ENCODE measurements around the gene DNAH17. TPM values are rescaled to one million over a fixed set of nuclear protein-coding genes. Genes with fewer than 3 reads are reported as not detected.

The DNAH17 gene
- total RNA-seq, 4 donors from 2014 or later: 0.19 to 0.31 TPM; not detected in 2

GRCh38 chr17:78561166-78561565 lies 16.0 kb downstream of the DNAH17 start:
- no peaks in the 10 kb centered on the region for H3K36me3 ChIP-seq
- 91% methylated on average over 5 of the region's 10 CpGs; no CpG with 5 or more reads in 1 of the 2 donors for WGBS, 2 donors

GRCh38 chr17:78560731-78561130 lies 16.5 kb downstream of the DNAH17 start:
- no peak for TF ChIP-seq CTCF (IDR thresholded peaks at IDR 0.05)
- no peak for TF ChIP-seq POLR2A (IDR thresholded peaks at IDR 0.05)
- no peaks in the 10 kb centered on the region for H3K36me3 ChIP-seq
- no peak overlapping the region for H3K27ac ChIP-seq
- H3K9me3 ChIP-seq: no peaks in the 10 kb centered on the region
- peaks cover 0 to 42% (median 0%) of the 10 kb centered on the region in 4 donors for H3K27me3 ChIP-seq
- no peak overlapping the region for H3K4me3 ChIP-seq
- intact Hi-C loops (cut with DNase I): no loop called here
- no peaks in the 10 kb centered on the region for H3K4me1 ChIP-seq
- no peak for DNase-seq
- 90 to 93% methylated on average over 11 to 20 of the region's 22 CpGs for WGBS, 2 donors

More at GRCh38 chr17:78561166-78561565, 16.0 kb downstream of the DNAH17 start:
- intact Hi-C loops (cut with DNase I): no loop called here
- no peak overlapping the region for H3K4me3 ChIP-seq
- no peak overlapping the region for H3K27ac ChIP-seq
- DNase-seq: no peak
- H3K27me3 ChIP-seq: peaks cover 0 to 42% (median 0%) of the 10 kb centered on the region in 4 donors
- TF ChIP-seq CTCF (IDR thresholded peaks at IDR 0.05) (no peak), POLR2A (IDR thresholded peaks at IDR 0.05) (no peak)
- H3K9me3 ChIP-seq: no peaks in the 10 kb centered on the region
- H3K4me1 ChIP-seq: no peaks in the 10 kb centered on the region

DNA sequence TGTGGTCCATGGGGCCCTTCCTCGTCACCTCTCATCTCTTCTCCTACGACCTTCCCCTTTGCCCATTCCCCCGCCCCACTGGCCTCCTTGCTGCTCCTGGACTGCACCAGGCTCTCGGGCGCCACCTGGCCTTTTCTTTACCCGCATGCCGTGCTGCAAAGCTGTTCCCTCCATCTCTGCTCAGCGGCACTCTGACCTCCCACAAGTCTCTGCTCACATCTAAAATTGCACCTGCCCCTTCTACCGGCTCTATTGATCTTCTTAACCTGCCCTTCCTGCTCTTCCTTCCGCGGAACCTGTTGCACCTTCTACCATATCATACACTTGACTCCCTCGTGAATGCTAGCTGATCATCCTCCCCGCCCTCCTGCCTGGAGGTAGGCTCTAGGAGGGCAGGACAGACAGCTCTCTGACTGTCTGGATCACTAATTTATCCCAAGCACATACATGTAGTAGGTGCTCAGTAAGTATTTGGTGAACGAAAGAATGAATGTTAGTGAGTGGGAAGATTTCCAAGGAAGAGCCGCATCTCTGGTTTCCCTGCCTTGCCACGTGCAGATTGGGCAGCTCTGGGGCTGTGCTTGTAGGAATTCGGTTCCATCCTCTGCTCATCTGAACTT lies 17.3 kb downstream of the DNAH17 start:
- Histone ChIP-seq H3K4me1 (no peaks in the 10 kb centered on the region), H3K9me3 (no peaks in the 10 kb centered on the region), H3K27me3 (peaks cover 0 to 42% (median 0%) of the 10 kb centered on the region in 4 donors), H3K27ac (no peak overlapping the region), H3K4me3 (no peak overlapping the region), H3K36me3 (no peaks in the 10 kb centered on the region)
- intact Hi-C loops (cut with DNase I): no loop called here
- 53 to 62% methylated on average over 17 of the region's 17 CpGs for WGBS, 2 donors
- no peak for DNase-seq
- TF ChIP-seq CTCF (IDR thresholded peaks at IDR 0.05): no peak
- no peak for TF ChIP-seq POLR2A (IDR thresholded peaks at IDR 0.05)

- intact Hi-C loops (cut with DNase I): no loop called here
- no peak overlapping the region for H3K27ac ChIP-seq
- TF ChIP-seq POLR2A (IDR thresholded peaks at IDR 0.05) (no peak), CTCF (IDR thresholded peaks at IDR 0.05) (no peak)
- H3K4me1 ChIP-seq: no peaks in the 10 kb centered on the region
- H3K4me3 ChIP-seq: no peak overlapping the region
- WGBS, 2 donors: 89 to 91% methylated on average over 5 of the region's 5 CpGs
- no peak for DNase-seq
- no peaks in the 10 kb centered on the region for H3K36me3 ChIP-seq
- H3K9me3 ChIP-seq: no peaks in the 10 kb centered on the region
- H3K27me3 ChIP-seq: peaks cover 0 to 34% (median 0%) of the 10 kb centered on the region in 4 donors
Observed at GRCh38 chr17:78558989-78559388, 18.2 kb downstream of the DNAH17 start.

DNA sequence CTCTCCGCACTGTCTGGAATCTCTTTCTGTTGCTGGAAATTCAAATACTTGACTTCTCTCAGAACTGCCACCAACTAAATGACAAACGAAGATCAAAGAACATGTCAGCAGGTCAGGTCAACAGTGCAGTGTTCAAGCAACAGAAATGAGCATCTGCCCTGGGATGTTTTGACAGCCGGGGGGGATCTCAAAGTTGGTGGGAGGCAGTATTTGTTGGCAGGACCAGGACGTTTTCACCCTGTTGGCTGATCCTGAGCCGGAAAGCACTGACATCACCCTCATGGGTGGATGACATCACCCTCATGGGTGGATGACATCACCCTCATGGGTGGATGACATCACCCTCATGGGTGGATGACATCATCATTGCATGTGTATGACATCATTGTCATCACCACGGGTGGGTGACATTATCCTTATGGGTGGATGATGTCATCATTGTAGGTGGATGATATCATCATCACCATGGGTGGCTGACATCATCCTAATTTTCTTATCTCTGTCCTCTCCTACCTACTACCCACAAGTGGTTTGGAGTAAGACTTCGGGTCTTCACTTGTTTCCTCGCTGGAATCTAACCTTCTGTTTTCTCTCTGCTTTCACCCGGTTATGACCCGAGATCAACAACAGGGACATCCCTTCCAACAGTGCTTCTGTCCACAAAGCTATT lies 18.9 kb downstream of the DNAH17 start:
- no peaks in the 10 kb centered on the region for H3K4me1 ChIP-seq
- WGBS, 2 donors: 69 to 75% methylated on average over 9 to 10 of the region's 10 CpGs
- no peak for TF ChIP-seq POLR2A (IDR thresholded peaks at IDR 0.05)
- peaks cover 0 to 34% (median 0%) of the 10 kb centered on the region in 4 donors for H3K27me3 ChIP-seq
- no peak for DNase-seq
- intact Hi-C loops (cut with DNase I): no loop called here
- H3K4me3 ChIP-seq: no peak overlapping the region
- H3K9me3 ChIP-seq: no peaks in the 10 kb centered on the region
- H3K36me3 ChIP-seq: no peaks in the 10 kb centered on the region
- no peak overlapping the region for H3K27ac ChIP-seq

All from esophagus squamous epithelium (tissue), 5 donors.